ENCODE results near the gene RNH1.

RNH1 gene

GRCh38 chr11:492427-493226 is 14.4 kb downstream of the RNH1 start:
- H3K4me3 ChIP-seq (ENCODE audit: control insufficient read depth, low read depth, low read length), result no peak overlapping the region
- no peak for TF ChIP-seq CTCF (IDR thresholded peaks at IDR 0.05; ENCODE audit: control insufficient read depth, insufficient read depth, low read depth, low read length, missing control alignments)
- DNase-seq (ENCODE audit: low read depth), result no peak

GRCh38 chr11:491358-491757 is 15.7 kb downstream of the RNH1 start:
- TF ChIP-seq CTCF (IDR thresholded peaks at IDR 0.05; ENCODE audit: control insufficient read depth, insufficient read depth, low read depth, low read length, missing control alignments), result no peak
- H3K4me3 ChIP-seq (ENCODE audit: control insufficient read depth, low read depth, low read length), result no peak overlapping the region

GRCh38 chr11:490930-491260 is 16.1 kb downstream of the RNH1 start:
- no peak overlapping the region for H3K4me3 ChIP-seq (ENCODE audit: control insufficient read depth, low read depth, low read length)
- DNase-seq (ENCODE audit: low read depth), result no peak
- TF ChIP-seq CTCF (IDR thresholded peaks at IDR 0.05; ENCODE audit: control insufficient read depth, insufficient read depth, low read depth, low read length, missing control alignments), result no peak

More at GRCh38 chr11:491358-491757, 15.7 kb downstream of the RNH1 start:
- DNase-seq (ENCODE audit: low read depth), result no peak

- no peak overlapping the region for H3K4me3 ChIP-seq (ENCODE audit: control insufficient read depth, low read depth, low read length)
- no peak for TF ChIP-seq CTCF (IDR thresholded peaks at IDR 0.05; ENCODE audit: control insufficient read depth, insufficient read depth, low read depth, low read length, missing control alignments)
- no peak for DNase-seq (ENCODE audit: low read depth)
These were observed 16.7 kb downstream of the RNH1 start for GRCh38 chr11:490186-490929.

- H3K4me3 ChIP-seq (ENCODE audit: control insufficient read depth, low read depth, low read length), result no peak overlapping the region
- TF ChIP-seq CTCF (IDR thresholded peaks at IDR 0.05; ENCODE audit: control insufficient read depth, insufficient read depth, low read depth, low read length, missing control alignments), result no peak
- DNase-seq (ENCODE audit: low read depth), result no peak
These were observed 17.3 kb downstream of the RNH1 start for GRCh38 chr11:489610-490185.

GRCh38 chr11:488992-489391 is 18.1 kb downstream of the RNH1 start:
- DNase-seq (ENCODE audit: low read depth), result no peak
- H3K4me3 ChIP-seq (ENCODE audit: control insufficient read depth, low read depth, low read length), result no peak overlapping the region
- no peak for TF ChIP-seq CTCF (IDR thresholded peaks at IDR 0.05; ENCODE audit: control insufficient read depth, insufficient read depth, low read depth, low read length, missing control alignments)
